Ovary (tissue), 9 donors: ENCODE data around the gene KCNQ5. TPM values are rescaled to one million over a fixed set of nuclear protein-coding genes. Genes with fewer than 3 reads are reported as not detected.

ENCODE experiments used
- DNase-seq, 5 donors: peaks; one replicate each; pipeline ENCODE4 v3.0.0-alpha.2; 2019 to 2020
- H3K27ac ChIP-seq, 2 donors: fragments of 200-600 bp; one replicate each; pipeline versions ENCODE4 v1.5.1 to v1.8.0; 2019 to 2022
- H3K27me3 ChIP-seq: fragments of 200-600 bp; one replicate; pipeline ENCODE4 v1.8.0; 2022
- H3K36me3 ChIP-seq: fragments of 200-600 bp; sonication (generic); one replicate; pipeline ENCODE4 v1.5.1; 2019
- H3K4me1 ChIP-seq: one replicate; pipeline ENCODE4 v1.8.1; 2013; ENCODE audit warnings: mild to moderate bottlenecking, moderate library complexity; ENCODE audit not compliant: insufficient read depth
- H3K4me3 ChIP-seq: fragments of 200-600 bp; sonication (generic); one replicate; pipeline ENCODE4 v1.5.1; 2017
- H3K9me3 ChIP-seq, 2 donors: fragments of 200-600 bp in 1 of 2; sonication (generic) in 1 of 2; one replicate each; pipeline versions ENCODE4 v1.5.1 to v1.8.1; 2013 to 2019; ENCODE audit warnings: mild to moderate bottlenecking in 1 of 2, moderate library complexity in 1 of 2
- CTCF ChIP-seq, 3 donors: fragments of 450-650 bp in 2 of 3; fragments of 200-600 bp in 1 of 3; IDR thresholded peaks; one replicate each; pipeline versions ENCODE4 v1.5.1 to v1.8.0; 2016 to 2022; ENCODE audit warnings: antibody characterized with exemption in 3 of 3, mild to moderate bottlenecking in 1 of 3
- EP300 ChIP-seq: sonication (generic); formaldehyde crosslinking; IDR thresholded peaks from one replicate; pipeline ENCODE4 v1.6.1; 2017; ENCODE audit warnings: antibody characterized with exemption
- POLR2A ChIP-seq: fragments of 450-650 bp; IDR thresholded peaks from one replicate; pipeline ENCODE4 v1.6.1; 2017; ENCODE audit warnings: antibody characterized with exemption, mild to moderate bottlenecking, moderate library complexity
- WGBS, 3 donors: extraction: QIAGEN DNeasy Blood & Tissue Kit in 1 of 3; methylation state at CpG; one replicate each; pipeline versions ENCODE4 v1.1.5 to v1.1.7; 2013 to 2017; 5-methylcytosine and 5-hydroxymethylcytosine counted together
- intact Hi-C, 4 donors: fragments of 100-400 bp; cut with DNase I; formaldehyde crosslinking; loops; one replicate each; pipeline versions ENCODE4 v1.11.0 to v1.15.1; 2022 to 2023
- polyA plus RNA-seq, 2 donors: library from polyadenylated mRNA; stranded (reverse); fragments of 200-250 nt in 1 of 2; fragments of 350-450 nt in 1 of 2; fragmentation: Illumina TruSeq in 1 of 2; extraction: RNeasy Lipid Tissue Mini Kit (QIAGEN cat#74804) in 1 of 2; gene quantifications; one replicate each; pipeline ENCODE4 v1.2.3, GENCODE V29; 2013 to 2014
- total RNA-seq, 7 donors: library from RNA; depleted of rRNA in 2 of 7; stranded (reverse); fragments of >200 nt in 2 of 7; fragmentation: NEBNext Ultra II Directional in 3 of 7; extraction: Animal tissue kit (Norgen Biotek cat#: 25700) in 3 of 7; gene quantifications; one replicate each; pipeline versions ENCODE4 v1.1.0 to v1.2.4, GENCODE V29; 2016 to 2023
- donor health status: DM: no; HTN: no; CAD: no; lungs with moderate emphysema.
- donor health status: DM: no; HTN: no; CAD: no.
- donor health status: Bipolar disorder and iron deficiency.
- donor health status: DM: yes; HTN: yes; CAD: no.
- donor health status: DM: no; HTN: no; CAD: no.
- donor health status: DM: yes; HTN: yes; CAD: no.

The KCNQ5 gene
- total and polyA plus RNA-seq, 9 donors: 0.02 to 0.80 (median 0.15) TPM; not detected in 2

DNA sequence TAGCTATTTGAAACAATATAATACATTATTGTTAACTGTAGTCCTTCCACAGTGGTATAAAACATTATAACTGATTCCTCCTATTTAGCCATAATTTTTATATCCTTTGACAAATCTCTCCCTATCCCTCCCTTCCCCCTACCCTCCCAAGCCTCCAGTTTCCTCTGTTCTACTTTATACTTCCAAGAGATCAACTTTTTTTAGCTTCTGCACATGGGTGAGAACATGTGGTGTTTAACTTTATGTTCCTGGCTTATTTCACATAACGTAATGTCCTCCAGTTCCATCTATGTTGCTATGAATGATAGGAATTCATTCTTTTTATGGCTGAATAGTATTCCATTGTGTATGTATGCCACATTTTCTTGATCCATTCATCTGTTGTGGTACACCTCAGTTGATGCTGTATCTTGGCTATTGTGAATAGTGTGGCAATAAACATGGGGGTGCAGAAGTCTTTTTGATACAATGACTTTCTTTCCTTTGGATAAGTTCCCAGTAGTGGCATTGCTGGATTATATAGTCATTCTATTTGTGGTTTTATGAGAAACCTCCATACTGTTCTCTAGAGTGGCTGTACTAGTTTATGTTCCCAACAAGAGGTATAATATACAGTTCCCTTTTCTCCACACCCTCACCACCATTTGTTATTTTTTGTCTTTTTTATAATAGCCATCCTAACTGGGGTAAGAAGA lies 205.0 kb downstream of the KCNQ5 start:
- no peak for DNase-seq
- H3K4me1 ChIP-seq: no peaks in the 10 kb centered on the region
- intact Hi-C loops: no loop called here
- no peak overlapping the region for H3K27ac ChIP-seq
- WGBS, 3 donors: 71 to 81% (median 75%) methylated on average over 1 of the region's 1 CpG
- H3K27me3 ChIP-seq: no peaks in the 10 kb centered on the region
- H3K36me3 ChIP-seq: no peaks in the 10 kb centered on the region
- H3K9me3 ChIP-seq: no peaks in the 10 kb centered on the region
- no peak overlapping the region for H3K4me3 ChIP-seq
- TF ChIP-seq EP300 (no peak), CTCF (IDR thresholded peaks at IDR 0.05) (no peak), POLR2A (no peak)

- intact Hi-C loops: no loop called here
- Histone ChIP-seq H3K27me3 (no peaks in the 10 kb centered on the region), H3K9me3 (no peaks in the 10 kb centered on the region), H3K27ac (no peak overlapping the region), H3K4me3 (no peak overlapping the region), H3K4me1 (no peaks in the 10 kb centered on the region), H3K36me3 (no peaks in the 10 kb centered on the region)
- whole genome bisulfite sequencing, 3 donors: 84 to 91% (median 87%) methylated on average over 2 of the region's 2 CpGs
- no peak for TF ChIP-seq CTCF (IDR thresholded peaks at IDR 0.05)
- no peak for TF ChIP-seq POLR2A
- TF ChIP-seq EP300: no peak
- no peak for DNase-seq
Measured at GRCh38 chr6:72828904-72829303, 207.0 kb downstream of the KCNQ5 start.

DNA sequence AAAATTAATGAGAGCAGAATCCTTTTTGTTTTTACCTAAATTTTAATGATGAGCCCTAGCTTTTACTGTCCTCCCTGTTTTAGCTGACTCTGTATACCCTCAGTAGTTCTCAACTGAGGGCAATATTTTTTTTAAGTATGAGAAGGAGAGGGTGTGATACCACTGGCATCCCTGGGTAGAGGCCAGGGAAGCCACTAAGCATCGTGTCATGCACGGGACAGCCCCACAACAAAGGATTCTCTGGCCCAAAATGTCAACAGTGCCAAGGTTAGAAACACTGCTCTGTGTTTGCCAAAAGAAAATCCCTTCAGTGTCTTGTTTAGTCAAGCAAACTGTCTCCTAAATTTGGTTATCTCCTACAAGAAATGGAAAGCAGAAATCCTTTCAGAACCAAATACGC lies 210.4 kb downstream of the KCNQ5 start:
- Histone ChIP-seq H3K9me3 (no peaks in the 10 kb centered on the region), H3K27me3 (no peaks in the 10 kb centered on the region), H3K36me3 (no peaks in the 10 kb centered on the region), H3K4me3 (no peak overlapping the region), H3K4me1 (no peaks in the 10 kb centered on the region), H3K27ac (no peak overlapping the region)
- DNase-seq: no peak
- WGBS, 3 donors: 20 to 51% (median 36%) methylated on average over 3 of the region's 3 CpGs
- intact Hi-C loops: no loop called here
- TF ChIP-seq CTCF (IDR thresholded peaks at IDR 0.05) (no peak), EP300 (no peak), POLR2A (no peak)

GRCh38 chr6:72835749-72836148 lies 213.9 kb downstream of the KCNQ5 start:
- no peak overlapping the region for H3K27ac ChIP-seq
- no peaks in the 10 kb centered on the region for H3K4me1 ChIP-seq
- H3K27me3 ChIP-seq: no peaks in the 10 kb centered on the region
- no peaks in the 10 kb centered on the region for H3K9me3 ChIP-seq
- intact Hi-C loops: no loop called here
- TF ChIP-seq EP300 (no peak), CTCF (IDR thresholded peaks at IDR 0.05) (no peak), POLR2A (no peak)
- no peaks in the 10 kb centered on the region for H3K36me3 ChIP-seq
- 46 to 96% (median 94%) methylated on average over 1 of the region's 1 CpG for WGBS, 3 donors
- DNase-seq: no peak
- no peak overlapping the region for H3K4me3 ChIP-seq
